Vagina (tissue), 2 donors: ENCODE results near the gene KIAA1671.

ENCODE experiments used
- CTCF ChIP-seq, 3 experiments: fragments of 450-650 bp in 2 of 3; fragments of 200-600 bp in 1 of 3; sonication (generic) in 1 of 3; IDR thresholded peaks; one replicate each; pipeline ENCODE4 v1.5.1; 2017 to 2019; ENCODE audit warnings: antibody characterized with exemption in 3 of 3, mild to moderate bottlenecking in 2 of 3, moderate library complexity in 2 of 3
- POLR2A ChIP-seq, 2 donors: fragments of 450-650 bp; IDR thresholded peaks; one replicate each; pipeline ENCODE4 v1.6.1; 2017; ENCODE audit warnings: antibody characterized with exemption in 2 of 2, mild to moderate bottlenecking in 2 of 2, moderate library complexity in 2 of 2
- POLR2AphosphoS5 ChIP-seq, 2 donors: sonication (generic); formaldehyde crosslinking; IDR thresholded peaks; one replicate each; pipeline ENCODE4 v1.9.0; 2017; ENCODE audit warnings: antibody characterized with exemption in 2 of 2, mild to moderate bottlenecking in 2 of 2, low read depth in 1 of 2; ENCODE audit not compliant: insufficient read depth in 1 of 2

GRCh38 chr22:25084405-25085107 is 132.0 kb downstream of the KIAA1671 start:
- TF ChIP-seq CTCF (IDR thresholded peaks at IDR 0.05) = no peak
- no peak for TF ChIP-seq POLR2A (IDR thresholded peaks at IDR 0.05)
- TF ChIP-seq POLR2AphosphoS5 (IDR thresholded peaks at IDR 0.05; ENCODE audit: insufficient read depth in 1 of 2, low read depth in 1 of 2) = no peak
